OCI-LY7 (cell line): ENCODE measurements around the gene CUEDC2. TPM values are rescaled to one million over a fixed set of nuclear protein-coding genes. Genes with fewer than 3 reads are reported as not detected.
A peak's percentile ranks its signal among the peaks of the same experiment; 100 is the strongest.

Experiments
- BruUV-seq: library from RNA; stranded (reverse); fragments of 400-500 nt; replicated peaks from 2 replicates; lab custom pipeline; 2021; lab: Mats Ljungman, UMichigan
- CTCF ChIA-PET: fragments of 300-600 bp; sonication (Branson Sonifier 250); formaldehyde crosslinking; loops from one replicate; lab custom pipeline; 2022; ENCODE audit warnings: antibody characterized with exemption; ENCODE audit not compliant: unreplicated experiment; lab: Charles Lee
- POLR2A ChIA-PET: fragments of 300-600 bp; sonication (Branson Sonifier 250); formaldehyde crosslinking; loops from one replicate; lab custom pipeline; 2022; ENCODE audit warnings: antibody characterized with exemption; lab: Charles Lee
- DNase-seq: peaks from one replicate; pipeline ENCODE4 v3.0.0-alpha.2; 2015; ENCODE audit warnings: low spot score
- H2AFZ ChIP-seq: fragments of 200-600 bp; sonication (generic), shearing (Covaris generic); 2 replicates; pipeline ENCODE4 v1.6.1; 2014; ENCODE audit warnings: mild to moderate bottlenecking, antibody characterized with exemption, low read length, moderate library complexity
- H3K27ac ChIP-seq: fragments of 200-600 bp; sonication (generic); 2 replicates; pipeline ENCODE4 v1.5.1; 2014; ENCODE audit warnings: mixed run types, low read depth, mild to moderate bottlenecking, moderate library complexity, low read length, inconsistent platforms; ENCODE audit not compliant: poor library complexity, severe bottlenecking
- H3K36me3 ChIP-seq: fragments of 200-600 bp; sonication (generic); 2 replicates; pipeline ENCODE4 v1.6.1; 2014; ENCODE audit warnings: mild to moderate bottlenecking, antibody characterized with exemption, low read length, moderate library complexity, mixed read lengths; ENCODE audit not compliant: insufficient read depth
- H3K4me1 ChIP-seq: fragments of 200-600 bp; sonication (generic); 2 replicates; pipeline ENCODE4 v1.5.1; 2014; ENCODE audit warnings: mild to moderate bottlenecking, low read length; ENCODE audit not compliant: insufficient read depth, poor library complexity, severe bottlenecking
- H3K4me2 ChIP-seq: fragments of 200-600 bp; sonication (generic); 2 replicates; pipeline ENCODE4 v1.6.1; 2014; ENCODE audit warnings: mild to moderate bottlenecking, low read length
- H3K4me3 ChIP-seq: fragments of 200-600 bp; sonication (generic); 2 replicates; pipeline ENCODE4 v1.5.1; 2014; ENCODE audit warnings: mild to moderate bottlenecking, low read depth, low read length; ENCODE audit not compliant: poor library complexity, severe bottlenecking
- H3K79me2 ChIP-seq: fragments of 200-600 bp; sonication (generic); 2 replicates; pipeline ENCODE4 v1.6.1; 2016; ENCODE audit warnings: low read depth, mild to moderate bottlenecking, low read length, moderate library complexity, mixed read lengths; ENCODE audit not compliant: insufficient read depth
- H3K9me2 ChIP-seq: fragments of 200-600 bp; sonication (generic); 2 replicates; pipeline ENCODE4 v1.6.1; 2016; ENCODE audit warnings: mild to moderate bottlenecking, low read length, mixed read lengths; ENCODE audit not compliant: insufficient read depth
- H3K9me3 ChIP-seq: fragments of 200-600 bp; sonication (generic); 2 replicates; pipeline ENCODE4 v1.6.1; 2014; ENCODE audit warnings: mild to moderate bottlenecking, mixed run types, low read length, mixed read lengths
- H4K20me1 ChIP-seq: fragments of 200-600 bp; sonication (generic); 2 replicates; pipeline ENCODE4 v1.6.1; 2014; ENCODE audit warnings: mild to moderate bottlenecking, antibody characterized with exemption, low read length, moderate library complexity, mixed read lengths; ENCODE audit not compliant: insufficient read depth
- CTCF ChIP-seq: fragments of 200-600 bp; sonication (generic); conservative IDR thresholded peaks from 2 replicates; pipeline ENCODE4 v1.5.1; 2014; ENCODE audit warnings: mild to moderate bottlenecking, antibody characterized with exemption, low read length, moderate library complexity, mixed read lengths
- EZH2phosphoT487 ChIP-seq: fragments of 200-600 bp; sonication (generic); IDR thresholded peaks from 2 replicates; pipeline ENCODE4 v1.6.1; 2018; ENCODE audit warnings: low read depth, borderline replicate concordance, mild to moderate bottlenecking, mixed run types, antibody characterized with exemption, low read length, moderate library complexity, mixed read lengths
- intact Hi-C: fragments of 100-400 bp; cut with micrococcal nuclease; formaldehyde crosslinking; loops from one replicate; pipeline ENCODE4 v1.10.0; 2022; ENCODE audit not compliant: unreplicated experiment
- total RNA-seq, 2 experiments: library from RNA; depleted of rRNA in 1 of 2; stranded (reverse); fragments of >200 nt in 1 of 2; shearing (Covaris generic) in 1 of 2; gene quantifications; 2 replicates each; pipeline ENCODE4 v1.2.3, GENCODE V29; 2014 to 2022

The CUEDC2 gene
- total RNA-seq, 2 experiments from 2014 or later = 48.9 to 73.3 TPM

GRCh38 chr10:102435133-102435497 lies 2.7 kb upstream of the CUEDC2 start:
- no peaks in the 10 kb centered on the region for H4K20me1 ChIP-seq
- H3K9me3 ChIP-seq = no peaks in the 10 kb centered on the region
- peaks cover 19% of the 10 kb centered on the region for H3K4me1 ChIP-seq
- no TSS peak for BruUV-seq
- no peak overlapping the region for H3K4me2 ChIP-seq
- H2AFZ ChIP-seq = no peak overlapping the region
- H3K9me2 ChIP-seq = no peaks in the 10 kb centered on the region
- H3K79me2 ChIP-seq = peaks cover 14% of the 10 kb centered on the region; the same call in 1 of the 2 replicates
- POLR2A ChIA-PET = interaction anchor here (1.0 to 2.8 kb wide), 2 partner anchors 15 to 32 kb away, joined by 3 to 22 read pairs; partner anchors contain the start of gene C10orf95
- intact Hi-C loops = no loop called here
- TF ChIP-seq CTCF = no peak
- TF ChIP-seq EZH2phosphoT487 = no peak
- H3K27ac ChIP-seq = no peak overlapping the region
- CTCF ChIA-PET = no interaction called here
- DNase-seq = no peak
- H3K36me3 ChIP-seq = no peaks in the 10 kb centered on the region
- H3K4me3 ChIP-seq = no peak overlapping the region

- DNase-seq = no peak
- no peak overlapping the region for H3K27ac ChIP-seq
- H3K4me3 ChIP-seq = no peak overlapping the region
- no peak overlapping the region for H3K4me2 ChIP-seq
- no peaks in the 10 kb centered on the region for H3K36me3 ChIP-seq
- POLR2A ChIA-PET = interaction anchor here (2.8 kb wide), 1 partner anchor 15 kb away, joined by 22 read pairs; the partner anchor contains the start of gene C10orf95
- H3K79me2 ChIP-seq = peaks cover 14% of the 10 kb centered on the region; the same call in 1 of the 2 replicates
- H3K4me1 ChIP-seq = peaks cover 19% of the 10 kb centered on the region
- intact Hi-C loops = no loop called here
- BruUV-seq = no TSS peak
- CTCF ChIA-PET = no interaction called here
- no peaks in the 10 kb centered on the region for H3K9me3 ChIP-seq
- TF ChIP-seq EZH2phosphoT487 (no peak), CTCF (no peak)
- no peaks in the 10 kb centered on the region for H3K9me2 ChIP-seq
- no peaks in the 10 kb centered on the region for H4K20me1 ChIP-seq
- H2AFZ ChIP-seq = no peak overlapping the region
These were observed 2.2 kb upstream of the CUEDC2 start for GRCh38 chr10:102434394-102435132.

- peak overlapping the region; percentile 83; the same call in 1 of the 2 replicates for H2AFZ ChIP-seq
- BruUV-seq = no TSS peak
- ChIA-PET POLR2A (interaction anchor here (0.7 to 2.8 kb wide), 5 partner anchors 11 to 60 kb away, joined by 3 to 22 read pairs (median 6); partner anchors contain the start of genes C10orf95 and FBXL15), CTCF (interaction anchor here (0.8 to 1.0 kb wide), 2 partner anchors 16 to 18 kb away, joined by 3 read pairs; partner anchors contain the start of gene C10orf95)
- H3K27ac ChIP-seq = no peak overlapping the region
- TF ChIP-seq EZH2phosphoT487 = no peak
- TF ChIP-seq CTCF = no peak
- DNase-seq = peak; percentile 33
- H3K4me3 ChIP-seq = peak overlapping the region; percentile 88
- H3K79me2 ChIP-seq = peaks cover 14% of the 10 kb centered on the region; the same call in 1 of the 2 replicates
- peaks cover 19% of the 10 kb centered on the region for H3K4me1 ChIP-seq
- H3K9me3 ChIP-seq = no peaks in the 10 kb centered on the region
- no peaks in the 10 kb centered on the region for H4K20me1 ChIP-seq
- no peaks in the 10 kb centered on the region for H3K36me3 ChIP-seq
- H3K4me2 ChIP-seq = peak overlapping the region; percentile 100
- intact Hi-C loops = no loop called here
- no peaks in the 10 kb centered on the region for H3K9me2 ChIP-seq
These were observed 1.3 kb upstream of the CUEDC2 start for GRCh38 chr10:102433619-102434046.
